Measurements from ENCODE around the gene DLG1.

DNA sequence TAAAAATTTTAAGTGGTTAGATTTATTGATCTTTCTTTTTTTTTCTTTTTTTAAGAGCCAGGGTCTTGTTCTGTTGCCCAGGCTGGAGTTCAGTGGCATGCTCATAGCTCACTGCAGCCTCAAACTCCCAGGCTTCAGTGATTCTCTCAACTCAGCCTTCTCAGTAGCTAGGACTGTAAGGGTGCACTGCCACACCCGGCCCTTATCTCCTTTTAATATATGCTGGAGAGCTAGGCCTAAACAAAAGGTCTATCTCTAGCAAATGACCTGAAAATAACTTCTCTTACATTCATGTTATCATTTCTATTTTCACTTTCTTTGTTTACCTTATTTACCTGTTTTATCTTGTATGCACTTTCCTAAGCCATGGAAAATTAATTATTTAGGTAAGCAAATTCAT, 233.6 kb downstream of the DLG1 start:
- TF ChIP-seq, protein P1, sequence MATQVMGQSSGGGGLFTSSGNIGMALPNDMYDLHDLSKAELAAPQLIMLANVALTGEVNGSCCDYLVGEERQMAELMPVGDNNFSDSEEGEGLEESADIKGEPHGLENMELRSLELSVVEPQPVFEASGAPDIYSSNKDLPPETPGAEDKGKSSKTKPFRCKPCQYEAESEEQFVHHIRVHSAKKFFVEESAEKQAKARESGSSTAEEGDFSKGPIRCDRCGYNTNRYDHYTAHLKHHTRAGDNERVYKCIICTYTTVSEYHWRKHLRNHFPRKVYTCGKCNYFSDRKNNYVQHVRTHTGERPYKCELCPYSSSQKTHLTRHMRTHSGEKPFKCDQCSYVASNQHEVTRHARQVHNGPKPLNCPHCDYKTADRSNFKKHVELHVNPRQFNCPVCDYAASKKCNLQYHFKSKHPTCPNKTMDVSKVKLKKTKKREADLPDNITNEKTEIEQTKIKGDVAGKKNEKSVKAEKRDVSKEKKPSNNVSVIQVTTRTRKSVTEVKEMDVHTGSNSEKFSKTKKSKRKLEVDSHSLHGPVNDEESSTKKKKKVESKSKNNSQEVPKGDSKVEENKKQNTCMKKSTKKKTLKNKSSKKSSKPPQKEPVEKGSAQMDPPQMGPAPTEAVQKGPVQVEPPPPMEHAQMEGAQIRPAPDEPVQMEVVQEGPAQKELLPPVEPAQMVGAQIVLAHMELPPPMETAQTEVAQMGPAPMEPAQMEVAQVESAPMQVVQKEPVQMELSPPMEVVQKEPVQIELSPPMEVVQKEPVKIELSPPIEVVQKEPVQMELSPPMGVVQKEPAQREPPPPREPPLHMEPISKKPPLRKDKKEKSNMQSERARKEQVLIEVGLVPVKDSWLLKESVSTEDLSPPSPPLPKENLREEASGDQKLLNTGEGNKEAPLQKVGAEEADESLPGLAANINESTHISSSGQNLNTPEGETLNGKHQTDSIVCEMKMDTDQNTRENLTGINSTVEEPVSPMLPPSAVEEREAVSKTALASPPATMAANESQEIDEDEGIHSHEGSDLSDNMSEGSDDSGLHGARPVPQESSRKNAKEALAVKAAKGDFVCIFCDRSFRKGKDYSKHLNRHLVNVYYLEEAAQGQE (IDR thresholded peaks at IDR 0.05; ENCODE audit: unreplicated experiment), result no peak
- TF ChIP-seq, protein P2, sequence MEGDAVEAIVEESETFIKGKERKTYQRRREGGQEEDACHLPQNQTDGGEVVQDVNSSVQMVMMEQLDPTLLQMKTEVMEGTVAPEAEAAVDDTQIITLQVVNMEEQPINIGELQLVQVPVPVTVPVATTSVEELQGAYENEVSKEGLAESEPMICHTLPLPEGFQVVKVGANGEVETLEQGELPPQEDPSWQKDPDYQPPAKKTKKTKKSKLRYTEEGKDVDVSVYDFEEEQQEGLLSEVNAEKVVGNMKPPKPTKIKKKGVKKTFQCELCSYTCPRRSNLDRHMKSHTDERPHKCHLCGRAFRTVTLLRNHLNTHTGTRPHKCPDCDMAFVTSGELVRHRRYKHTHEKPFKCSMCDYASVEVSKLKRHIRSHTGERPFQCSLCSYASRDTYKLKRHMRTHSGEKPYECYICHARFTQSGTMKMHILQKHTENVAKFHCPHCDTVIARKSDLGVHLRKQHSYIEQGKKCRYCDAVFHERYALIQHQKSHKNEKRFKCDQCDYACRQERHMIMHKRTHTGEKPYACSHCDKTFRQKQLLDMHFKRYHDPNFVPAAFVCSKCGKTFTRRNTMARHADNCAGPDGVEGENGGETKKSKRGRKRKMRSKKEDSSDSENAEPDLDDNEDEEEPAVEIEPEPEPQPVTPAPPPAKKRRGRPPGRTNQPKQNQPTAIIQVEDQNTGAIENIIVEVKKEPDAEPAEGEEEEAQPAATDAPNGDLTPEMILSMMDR (conservative IDR thresholded peaks at IDR 0.05; ENCODE audit: low read depth in 2 of 2), result no peak
- TF ChIP-seq POLR2AphosphoS5 (IDR thresholded peaks at IDR 0.05; ENCODE audit: low read depth), result no peak
- TF ChIP-seq, protein P3, sequence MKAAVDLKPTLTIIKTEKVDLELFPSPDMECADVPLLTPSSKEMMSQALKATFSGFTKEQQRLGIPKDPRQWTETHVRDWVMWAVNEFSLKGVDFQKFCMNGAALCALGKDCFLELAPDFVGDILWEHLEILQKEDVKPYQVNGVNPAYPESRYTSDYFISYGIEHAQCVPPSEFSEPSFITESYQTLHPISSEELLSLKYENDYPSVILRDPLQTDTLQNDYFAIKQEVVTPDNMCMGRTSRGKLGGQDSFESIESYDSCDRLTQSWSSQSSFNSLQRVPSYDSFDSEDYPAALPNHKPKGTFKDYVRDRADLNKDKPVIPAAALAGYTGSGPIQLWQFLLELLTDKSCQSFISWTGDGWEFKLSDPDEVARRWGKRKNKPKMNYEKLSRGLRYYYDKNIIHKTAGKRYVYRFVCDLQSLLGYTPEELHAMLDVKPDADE (IDR thresholded peaks at IDR 0.05), result no peak
